Central memory CD8-positive, alpha-beta T cell (primary cell): Measurements from ENCODE around the gene LAT.
"Not testable (repeated sequence)": the region's sequence is repeated elsewhere in the genome, so short reads cannot be mapped to it uniquely, and the experiment has no call there.

Experiments
- ATAC-seq: fragments of 150-1000 bp; cut with Tn5 transposase; replicated peaks from 2 replicates; pipeline ENCODE4 v1.10.0; 2022; ENCODE audit warnings: mild to moderate bottlenecking, moderate FRiP score, moderate number of reproducible peaks; ENCODE audit not compliant: poor library complexity, severe bottlenecking; ENCODE audit errors: extremely low read depth
- DNase-seq, 2 donors: peaks; one replicate each; pipeline ENCODE4 v3.0.0; 2021; ENCODE audit warnings: low spot score in 2 of 2
- H3K27ac Mint-ChIP-seq: one replicate; pipeline ENCODE4 v1.8.0; 2022; ENCODE audit warnings: low read depth, mild to moderate bottlenecking, moderate library complexity, mixed read lengths
- H3K27me3 Mint-ChIP-seq: one replicate; pipeline ENCODE4 v1.8.0; 2022; ENCODE audit warnings: mixed read lengths
- H3K36me3 Mint-ChIP-seq: one replicate; pipeline ENCODE4 v1.8.0; 2022; ENCODE audit warnings: mild to moderate bottlenecking, moderate library complexity, mixed read lengths; ENCODE audit not compliant: insufficient read depth
- H3K4me1 Mint-ChIP-seq: one replicate; pipeline ENCODE4 v1.8.0; 2022; ENCODE audit warnings: mixed read lengths
- H3K4me3 Mint-ChIP-seq: one replicate; pipeline ENCODE4 v1.8.0; 2022; ENCODE audit warnings: mild to moderate bottlenecking, moderate library complexity, mixed read lengths
- H3K9me3 Mint-ChIP-seq: one replicate; pipeline ENCODE4 v1.8.0; 2022; ENCODE audit warnings: mixed read lengths

The LAT gene

DNA sequence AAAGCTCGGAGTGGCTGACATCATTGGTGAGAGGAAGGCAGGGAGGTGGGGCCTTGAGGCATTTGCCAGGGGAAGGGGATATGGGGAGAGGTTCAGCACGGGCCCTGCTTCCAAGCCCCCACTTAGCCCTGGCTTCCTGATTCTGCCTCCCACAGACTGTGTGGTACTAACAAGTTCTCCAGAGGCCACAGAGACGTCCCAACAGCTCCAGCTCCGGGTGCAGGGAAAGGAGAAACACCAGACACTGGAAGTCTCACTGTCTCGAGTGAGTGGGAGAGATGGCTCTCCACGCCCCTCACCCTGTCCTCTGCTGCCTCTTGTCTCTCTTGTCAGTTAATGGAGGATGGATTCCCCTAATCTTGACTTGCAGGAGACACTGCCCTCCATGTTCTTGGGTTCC lies 26.0 kb upstream of the LAT start:
- H3K4me1 Mint-ChIP-seq: peaks cover 12% of the 10 kb centered on the region
- no peaks in the 10 kb centered on the region for H3K9me3 Mint-ChIP-seq
- H3K27ac Mint-ChIP-seq: peak overlapping the region; percentile 17

GRCh38 chr16:28964072-28964471 lies 20.8 kb upstream of the LAT start:
- no peak overlapping the region for H3K27ac Mint-ChIP-seq
- no peaks in the 10 kb centered on the region for H3K4me1 Mint-ChIP-seq
- no peak overlapping the region for H3K4me3 Mint-ChIP-seq

More for the DNA sequence above, 26.0 kb upstream of the LAT start:
- ATAC-seq (no peak), DNase-seq (no peak)
- Mint-ChIP-seq H3K27me3 (no peaks in the 10 kb centered on the region), H3K4me3 (no peak overlapping the region), H3K36me3 (peaks cover 51% of the 10 kb centered on the region)

GRCh38 chr16:28964496-28964895 lies 20.4 kb upstream of the LAT start:
- H3K9me3 Mint-ChIP-seq: no peaks in the 10 kb centered on the region
- no peaks in the 10 kb centered on the region for H3K27me3 Mint-ChIP-seq
- DNase-seq (no peak), ATAC-seq (no peak)
- H3K4me3 Mint-ChIP-seq: no peak overlapping the region
- no peaks in the 10 kb centered on the region for H3K4me1 Mint-ChIP-seq
- peaks cover 26% of the 10 kb centered on the region for H3K36me3 Mint-ChIP-seq
- no peak overlapping the region for H3K27ac Mint-ChIP-seq

More at GRCh38 chr16:28964072-28964471, 20.8 kb upstream of the LAT start:
- Mint-ChIP-seq H3K27me3 (no peaks in the 10 kb centered on the region), H3K36me3 (peaks cover 29% of the 10 kb centered on the region), H3K9me3 (no peaks in the 10 kb centered on the region)
- DNase-seq: no peak
- ATAC-seq: no peak

DNA sequence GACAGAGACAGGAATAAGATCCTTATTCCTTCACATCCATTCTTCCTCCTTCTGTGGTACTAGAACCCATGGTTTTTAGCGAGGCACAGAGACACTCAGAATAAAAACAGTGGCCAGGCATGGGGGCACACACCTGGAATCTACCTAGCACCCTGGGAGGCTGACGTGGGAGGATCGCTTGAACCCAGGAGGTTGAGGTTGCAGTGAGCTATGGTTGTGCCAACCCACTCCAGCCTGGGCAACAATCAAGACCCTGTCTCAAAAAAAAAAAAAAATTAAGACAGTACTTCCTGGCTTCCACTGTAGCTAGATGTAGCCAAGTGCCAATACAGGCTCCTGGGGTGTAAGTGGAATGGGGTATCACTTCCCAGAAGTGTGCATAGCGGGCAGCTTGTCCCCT lies 17.7 kb upstream of the LAT start:
- ATAC-seq (no peak), DNase-seq (no peak)
- Mint-ChIP-seq H3K4me3 (no peak overlapping the region), H3K27ac (no peak overlapping the region), H3K36me3 (peaks cover 12% of the 10 kb centered on the region), H3K9me3 (no peaks in the 10 kb centered on the region), H3K27me3 (no peaks in the 10 kb centered on the region), H3K4me1 (no peaks in the 10 kb centered on the region)

DNA sequence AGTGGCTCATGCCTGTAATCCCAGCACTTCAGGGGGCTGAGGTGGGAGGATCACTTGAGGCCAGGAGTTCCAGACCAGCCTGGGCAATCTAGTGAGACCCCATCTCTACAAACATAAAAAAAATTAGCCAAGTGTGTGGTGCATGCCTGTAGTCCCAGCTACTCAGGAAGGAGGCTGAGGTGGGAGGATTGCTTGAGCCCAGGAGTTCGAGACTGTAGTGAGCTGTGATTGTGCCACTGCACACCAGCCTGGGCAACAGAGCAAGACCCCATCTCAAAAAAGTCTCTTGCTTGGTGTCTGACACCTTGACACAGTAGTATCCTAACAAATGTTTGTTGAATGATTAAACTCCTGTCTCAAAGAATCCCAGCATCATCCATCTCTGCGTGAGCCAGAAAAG lies 15.2 kb upstream of the LAT start:
- H3K9me3 Mint-ChIP-seq, ATAC-seq, H3K27me3 Mint-ChIP-seq, H3K4me3 Mint-ChIP-seq, H3K27ac Mint-ChIP-seq, H3K4me1 Mint-ChIP-seq, H3K36me3 Mint-ChIP-seq, DNase-seq: not testable (repeated sequence)

GRCh38 chr16:28974007-28974436 lies 10.8 kb upstream of the LAT start:
- H3K4me3 Mint-ChIP-seq: peak overlapping the region; percentile 92
- peak overlapping the region; percentile 97 for H3K27ac Mint-ChIP-seq
- peak; percentile 10 for ATAC-seq
- H3K36me3 Mint-ChIP-seq: peaks cover 18% of the 10 kb centered on the region
- no peak for DNase-seq
- H3K9me3 Mint-ChIP-seq: no peaks in the 10 kb centered on the region
- peaks cover 39% of the 10 kb centered on the region for H3K4me1 Mint-ChIP-seq
- no peaks in the 10 kb centered on the region for H3K27me3 Mint-ChIP-seq

- no peaks in the 10 kb centered on the region for H3K27me3 Mint-ChIP-seq
- no peaks in the 10 kb centered on the region for H3K9me3 Mint-ChIP-seq
- ATAC-seq (peak; percentile 91), DNase-seq (peak; percentile 80)
- H3K4me1 Mint-ChIP-seq: peaks cover 39% of the 10 kb centered on the region
- H3K4me3 Mint-ChIP-seq: peak within 1 kb of the TSS; percentile 92
- H3K27ac Mint-ChIP-seq: peak within 1 kb of the TSS; percentile 97
- H3K36me3 Mint-ChIP-seq: peaks cover 19% of the 10 kb centered on the region
These were observed 10.3 kb upstream of the LAT start, which contains the start of gene SPNS1 for GRCh38 chr16:28974437-28975157. TSS of gene SPNS1 (plus strand) at chr16:28974778. CDS start at chr16:28975152, 374 bp downstream.

DNA sequence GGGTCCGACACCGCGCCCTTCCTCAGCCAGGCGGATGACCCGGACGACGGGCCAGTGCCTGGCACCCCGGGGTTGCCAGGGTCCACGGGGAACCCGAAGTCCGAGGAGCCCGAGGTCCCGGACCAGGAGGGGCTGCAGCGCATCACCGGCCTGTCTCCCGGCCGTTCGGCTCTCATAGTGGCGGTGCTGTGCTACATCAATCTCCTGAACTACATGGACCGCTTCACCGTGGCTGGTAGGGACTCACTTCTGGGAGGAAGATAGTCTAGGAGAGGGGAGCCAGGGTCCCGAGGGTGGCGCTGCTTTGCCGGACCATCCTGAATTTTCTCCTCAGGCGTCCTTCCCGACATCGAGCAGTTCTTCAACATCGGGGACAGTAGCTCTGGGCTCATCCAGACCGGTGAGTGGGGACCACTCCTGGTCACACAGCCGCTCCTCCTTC lies 9.7 kb upstream of the LAT start:
- peaks cover 22% of the 10 kb centered on the region for H3K36me3 Mint-ChIP-seq
- no peaks in the 10 kb centered on the region for H3K27me3 Mint-ChIP-seq
- no peaks in the 10 kb centered on the region for H3K9me3 Mint-ChIP-seq
- H3K4me1 Mint-ChIP-seq: peaks cover 39% of the 10 kb centered on the region
- DNase-seq: no peak
- H3K4me3 Mint-ChIP-seq: peak overlapping the region; percentile 92
- peak overlapping the region; percentile 97 for H3K27ac Mint-ChIP-seq
- no peak for ATAC-seq

GRCh38 chr16:28977703-28978662 lies 6.9 kb upstream of the LAT start:
- no peak overlapping the region for H3K27ac Mint-ChIP-seq
- H3K9me3 Mint-ChIP-seq: no peaks in the 10 kb centered on the region
- no peak overlapping the region for H3K4me3 Mint-ChIP-seq
- ATAC-seq (no peak), DNase-seq (no peak)
- peaks cover 40% of the 10 kb centered on the region for H3K4me1 Mint-ChIP-seq
- peaks cover 27% of the 10 kb centered on the region for H3K36me3 Mint-ChIP-seq
- no peaks in the 10 kb centered on the region for H3K27me3 Mint-ChIP-seq

DNA sequence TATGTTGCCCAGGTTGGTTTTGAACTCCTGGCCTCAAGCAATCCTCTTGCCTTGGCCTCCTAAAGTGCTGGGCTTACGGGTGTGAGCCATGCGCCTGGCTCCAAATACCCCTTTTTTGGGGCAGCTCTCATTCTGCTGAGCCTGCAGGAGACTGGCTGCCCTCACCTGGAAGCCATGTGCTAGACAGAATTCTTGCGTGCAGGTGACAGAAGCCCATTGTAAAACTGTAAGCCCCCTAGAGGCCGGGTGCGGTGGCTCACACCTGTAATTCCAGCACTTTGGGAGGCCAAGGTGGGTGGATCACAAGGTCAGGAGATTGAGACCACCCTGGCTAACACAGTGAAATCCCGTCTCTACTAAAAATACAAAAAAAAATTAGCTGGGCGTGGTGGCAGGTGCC lies 4.5 kb upstream of the LAT start:
- Mint-ChIP-seq H3K4me1 (peaks cover 48% of the 10 kb centered on the region), H3K36me3 (peaks cover 22% of the 10 kb centered on the region)
- H3K9me3 Mint-ChIP-seq, H3K4me3 Mint-ChIP-seq, H3K27me3 Mint-ChIP-seq, DNase-seq, H3K27ac Mint-ChIP-seq, ATAC-seq: not testable (repeated sequence)

- peaks cover 27% of the 10 kb centered on the region for H3K36me3 Mint-ChIP-seq
These were observed 3.9 kb upstream of the LAT start for GRCh38 chr16:28980929-28981328.

DNA sequence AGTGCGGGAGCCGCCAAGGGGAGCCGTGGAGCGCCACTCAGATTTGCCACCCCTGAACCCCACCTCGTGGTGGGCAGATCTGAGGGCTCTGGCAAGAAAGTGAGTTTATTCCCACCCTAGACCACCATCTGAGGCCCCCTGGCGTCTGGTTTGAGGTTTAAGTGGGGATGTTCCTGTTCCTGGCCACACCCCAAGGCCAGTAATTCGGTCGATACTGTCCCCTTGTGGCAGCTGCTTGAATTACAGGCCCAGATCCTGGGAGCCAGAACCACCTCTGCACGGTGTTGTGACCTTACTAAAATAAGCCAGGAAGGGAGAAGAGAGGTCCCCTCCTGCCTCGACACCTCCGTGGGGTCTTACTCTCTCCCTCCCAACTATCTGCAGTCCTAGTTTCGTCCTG lies 3.3 kb upstream of the LAT start:
- peaks cover 29% of the 10 kb centered on the region for H3K36me3 Mint-ChIP-seq
- ATAC-seq (no peak), DNase-seq (no peak)
- H3K9me3 Mint-ChIP-seq: no peaks in the 10 kb centered on the region
- no peaks in the 10 kb centered on the region for H3K27me3 Mint-ChIP-seq
- peaks cover 50% of the 10 kb centered on the region for H3K4me1 Mint-ChIP-seq
- H3K4me3 Mint-ChIP-seq: no peak overlapping the region
- H3K27ac Mint-ChIP-seq: peak overlapping the region; percentile 53

More at GRCh38 chr16:28980929-28981328, 3.9 kb upstream of the LAT start:
- H3K4me1 Mint-ChIP-seq: peaks cover 48% of the 10 kb centered on the region
- H3K9me3 Mint-ChIP-seq: no peaks in the 10 kb centered on the region
- ATAC-seq: no peak
- H3K4me3 Mint-ChIP-seq: no peak overlapping the region
- DNase-seq: no peak
- H3K27me3 Mint-ChIP-seq: no peaks in the 10 kb centered on the region
- no peak overlapping the region for H3K27ac Mint-ChIP-seq
